ENCODE results near the gene PTPRN2.
"Not testable (repeated sequence)": the region's sequence is repeated elsewhere in the genome, so short reads cannot be mapped to it uniquely, and the experiment has no call there.

The PTPRN2 gene

GRCh38 chr7:158322616-158323530 is 264.8 kb downstream of the PTPRN2 start:
- DNase-seq (ENCODE audit: low read depth): no peak

GRCh38 chr7:158321936-158322615 is 265.5 kb downstream of the PTPRN2 start:
- DNase-seq (ENCODE audit: low read depth): no peak

- no peak for DNase-seq (ENCODE audit: low read depth)
Observed at GRCh38 chr7:158321056-158321700, 266.4 kb downstream of the PTPRN2 start.

GRCh38 chr7:158320328-158320727 is 267.3 kb downstream of the PTPRN2 start:
- no peak for DNase-seq (ENCODE audit: low read depth)

- no peak for DNase-seq (ENCODE audit: low read depth)
Observed at GRCh38 chr7:158318511-158318913, 269.1 kb downstream of the PTPRN2 start.

- DNase-seq (ENCODE audit: low read depth): no peak
Observed at GRCh38 chr7:158317238-158318205, 270.1 kb downstream of the PTPRN2 start.

GRCh38 chr7:158316466-158317031 is 271.1 kb downstream of the PTPRN2 start:
- no peak for DNase-seq (ENCODE audit: low read depth)

- DNase-seq (ENCODE audit: low read depth): no peak
Observed at GRCh38 chr7:158315881-158316280, 271.7 kb downstream of the PTPRN2 start.

- no peak for DNase-seq (ENCODE audit: low read depth)
Observed at GRCh38 chr7:158315326-158315725, 272.3 kb downstream of the PTPRN2 start.

GRCh38 chr7:158314394-158314793 is 273.2 kb downstream of the PTPRN2 start:
- no peak for DNase-seq (ENCODE audit: low read depth)

GRCh38 chr7:158313931-158314330 is 273.7 kb downstream of the PTPRN2 start:
- no peak for DNase-seq (ENCODE audit: low read depth)

- DNase-seq (ENCODE audit: low read depth): no peak
Observed at GRCh38 chr7:158312789-158313188, 274.8 kb downstream of the PTPRN2 start.

GRCh38 chr7:158311791-158312190 is 275.8 kb downstream of the PTPRN2 start:
- DNase-seq (ENCODE audit: low read depth): no peak

- DNase-seq (ENCODE audit: low read depth): no peak
Observed at GRCh38 chr7:158310924-158311666, 276.5 kb downstream of the PTPRN2 start.

- DNase-seq (ENCODE audit: low read depth): no peak
Observed at GRCh38 chr7:158309868-158310763, 277.5 kb downstream of the PTPRN2 start.

- no peak for DNase-seq (ENCODE audit: low read depth)
Observed at GRCh38 chr7:158308001-158308400, 279.6 kb downstream of the PTPRN2 start.

- not testable (repeated sequence) for DNase-seq (ENCODE audit: low read depth)
Observed at GRCh38 chr7:158304072-158304471, 283.6 kb downstream of the PTPRN2 start.

- no peak for DNase-seq (ENCODE audit: low read depth)
Observed at GRCh38 chr7:158303121-158303520, 284.5 kb downstream of the PTPRN2 start.

- DNase-seq (ENCODE audit: low read depth): no peak
Observed at GRCh38 chr7:158302274-158303070, 285.2 kb downstream of the PTPRN2 start.
